Epithelial cell of proximal tubule (primary cell): Measurements from ENCODE around the gene UBAC2. TPM values are rescaled to one million over a fixed set of nuclear protein-coding genes. Genes with fewer than 3 reads are reported as not detected.

Source experiments
- DNase-seq: peaks from one replicate; pipeline ENCODE4 v3.0.0-alpha.2; 2011; ENCODE audit warnings: low read depth
- H3K4me3 ChIP-seq: 2 replicates; pipeline ENCODE4 v1.5.1; 2011; ENCODE audit warnings: low read depth, mild to moderate bottlenecking, low read length
- CTCF ChIP-seq: conservative IDR thresholded peaks from 2 replicates; pipeline ENCODE4 v1.5.1; 2012; ENCODE audit warnings: low read depth, mild to moderate bottlenecking, low read length
- total RNA-seq: library from RNA; depleted of rRNA; stranded (reverse); fragments of >200 nt; gene quantifications from 2 replicates; pipeline ENCODE4 v1.2.3, GENCODE V29; 2015

The UBAC2 gene
- total RNA-seq, 1 donor from 2014 or later, result 63.9 TPM

DNA sequence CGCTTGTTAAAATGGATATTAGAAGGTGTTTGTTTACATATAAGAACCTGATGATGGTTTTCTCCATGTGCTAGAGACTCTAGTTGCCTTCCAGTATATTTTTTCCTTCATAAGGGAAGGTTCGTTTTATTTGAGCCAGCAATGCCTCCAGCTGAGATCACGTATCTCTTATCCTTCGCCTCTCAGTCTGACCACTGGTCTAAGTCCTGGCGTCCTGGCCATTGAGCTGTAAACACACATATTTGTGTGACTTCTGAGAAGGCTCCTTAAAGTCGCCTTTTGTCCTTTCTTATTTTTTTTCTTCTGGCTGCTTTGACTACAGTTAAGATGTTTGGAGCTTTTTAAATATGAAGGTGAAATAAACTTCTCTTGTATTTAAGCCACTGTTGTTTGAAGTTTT is 130.3 kb downstream of the UBAC2 start:
- DNase-seq, result no peak
- no peak for TF ChIP-seq CTCF
- H3K4me3 ChIP-seq, result no peak overlapping the region

DNA sequence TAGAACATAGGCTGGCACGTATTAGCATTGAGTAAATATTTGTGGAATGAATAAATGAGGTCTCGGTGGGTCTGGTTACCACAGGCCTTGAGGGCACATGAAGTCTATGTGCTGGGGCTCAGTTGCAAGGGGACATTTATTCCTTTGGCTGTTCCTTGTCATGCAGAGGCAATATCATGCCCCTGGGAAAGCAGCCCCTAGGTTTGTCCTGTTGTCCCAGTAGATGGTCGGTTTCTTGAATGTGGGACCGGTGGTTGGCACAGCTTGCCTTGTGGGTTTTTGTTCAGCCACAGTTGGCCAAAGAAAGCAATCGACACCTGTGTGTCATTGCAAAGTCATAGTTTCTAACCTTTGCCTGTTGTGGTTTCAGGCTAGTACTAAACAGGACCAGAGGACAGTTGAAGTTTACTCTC is 131.2 kb downstream of the UBAC2 start:
- TF ChIP-seq CTCF, result no peak
- DNase-seq, result no peak
- H3K4me3 ChIP-seq, result no peak overlapping the region

DNA sequence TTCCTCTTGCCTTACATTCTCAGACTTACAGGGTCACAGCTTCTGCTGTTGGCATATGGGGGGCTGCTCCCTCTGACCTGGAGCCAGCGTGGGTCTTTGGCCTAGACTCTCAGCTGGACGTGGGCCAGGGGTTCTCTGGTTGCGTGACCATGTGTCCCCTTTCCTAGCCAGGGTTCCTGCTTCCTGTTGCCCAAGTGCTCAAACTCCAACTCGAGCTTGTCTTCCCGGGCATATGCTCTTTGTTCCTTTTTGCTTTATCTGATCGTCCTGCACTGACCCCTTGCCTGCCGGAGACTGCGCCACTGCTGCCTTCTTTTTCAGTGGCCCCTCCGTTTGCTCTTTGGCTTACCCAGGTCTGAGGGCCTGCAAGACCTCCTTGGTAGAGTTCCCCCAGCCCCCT is 131.8 kb downstream of the UBAC2 start:
- no peak for TF ChIP-seq CTCF
- H3K4me3 ChIP-seq, result no peak overlapping the region
- DNase-seq, result no peak

DNA sequence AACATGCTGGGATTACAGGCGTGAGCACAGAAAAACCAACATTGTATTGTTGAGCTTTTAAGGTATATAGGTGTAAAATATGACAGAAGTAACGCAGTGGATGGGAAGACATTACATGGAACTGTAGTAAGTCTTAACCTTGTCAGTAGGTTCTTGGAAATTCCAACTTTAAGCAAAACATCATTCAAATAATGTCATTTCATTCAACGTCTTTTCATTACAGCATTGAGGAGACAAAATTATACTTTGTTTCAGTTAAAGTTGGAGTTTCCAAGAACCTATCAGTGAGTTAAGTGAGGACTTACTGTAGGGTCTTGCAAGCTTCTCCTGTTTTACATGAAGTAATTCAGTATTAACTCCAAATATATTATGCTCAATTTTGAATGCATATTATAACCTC is 133.6 kb downstream of the UBAC2 start:
- no peak for DNase-seq
- no peak for TF ChIP-seq CTCF
- no peak overlapping the region for H3K4me3 ChIP-seq

- TF ChIP-seq CTCF, result no peak
- no peak for DNase-seq
- H3K4me3 ChIP-seq, result no peak overlapping the region
Observed at GRCh38 chr13:99335087-99335486, 134.4 kb downstream of the UBAC2 start.

DNA sequence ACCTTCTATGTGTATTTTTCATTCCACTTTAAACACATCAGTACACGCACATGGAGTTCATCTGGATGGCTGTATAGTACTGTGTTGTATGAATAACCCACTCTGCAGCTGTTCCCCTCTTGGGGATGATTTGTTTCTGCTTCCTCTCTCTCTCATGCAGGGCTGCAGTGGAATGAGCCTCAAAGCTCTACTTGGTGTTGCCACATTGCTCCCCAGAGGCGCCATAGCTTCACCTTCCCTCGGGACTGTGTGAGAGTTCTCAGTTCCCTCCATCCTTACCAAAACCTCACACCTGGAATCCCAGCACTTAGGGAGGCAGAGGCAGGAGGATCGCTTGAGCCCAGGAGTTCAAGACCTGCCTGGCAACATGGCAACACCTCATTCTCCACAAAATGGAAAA is 134.9 kb downstream of the UBAC2 start:
- no peak for DNase-seq
- no peak overlapping the region for H3K4me3 ChIP-seq
- no peak for TF ChIP-seq CTCF

DNA sequence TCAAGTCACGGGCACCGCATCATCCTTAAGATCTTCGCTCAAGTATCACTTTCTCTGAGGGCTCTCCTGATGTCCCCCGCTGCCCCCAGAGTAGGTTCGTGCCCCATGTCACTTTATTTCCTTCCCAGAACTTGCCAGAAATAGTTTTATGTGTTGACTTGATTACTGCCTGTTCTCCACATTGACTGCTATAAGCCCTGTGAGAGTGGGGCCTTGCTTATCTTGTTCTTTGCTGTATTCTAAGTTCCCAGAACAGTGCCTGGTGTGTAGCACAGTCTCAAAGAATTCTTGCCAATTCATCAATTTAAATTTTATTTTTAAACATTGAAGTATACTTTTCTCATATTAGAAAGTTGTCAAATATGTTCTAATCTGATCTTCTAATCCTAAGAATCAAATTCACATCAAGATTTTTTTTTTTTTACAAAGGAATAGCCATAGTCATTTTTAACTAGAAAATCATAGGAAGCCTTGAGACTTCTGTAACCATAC is 138.6 kb downstream of the UBAC2 start:
- H3K4me3 ChIP-seq, result no peak overlapping the region
- no peak for DNase-seq
- TF ChIP-seq CTCF, result no peak
